GM12801 (cell line): ENCODE measurements around the gene PARP6.

ENCODE experiments used
- CTCF ChIP-seq: IDR thresholded peaks from one replicate; pipeline ENCODE4 v1.5.1; 2011; ENCODE audit warnings: control low read depth; ENCODE audit not compliant: insufficient read length; ENCODE audit errors: extremely low read depth

Gene PARP6

GRCh38 chr15:72235298-72235697 lies 37.1 kb downstream of the PARP6 start:
- no peak for TF ChIP-seq CTCF

GRCh38 chr15:72233769-72234168 lies 38.6 kb downstream of the PARP6 start:
- no peak for TF ChIP-seq CTCF

- TF ChIP-seq CTCF: no peak
These were observed 40.4 kb downstream of the PARP6 start for GRCh38 chr15:72231833-72232478.

- no peak for TF ChIP-seq CTCF
These were observed 41.1 kb downstream of the PARP6 start, which contains the start of gene PKM for GRCh38 chr15:72231066-72231832. TSS of gene PKM (minus strand) at chr15:72231190. CDS start at chr15:72219097, 12,093 bp downstream.

GRCh38 chr15:72230197-72231065 lies 41.9 kb downstream of the PARP6 start:
- TF ChIP-seq CTCF: no peak

GRCh38 chr15:72229947-72230196 lies 42.5 kb downstream of the PARP6 start:
- no peak for TF ChIP-seq CTCF
